Hair follicular keratinocyte (primary cell): ENCODE measurements around the gene EPRS1. TPM values are rescaled to one million over a fixed set of nuclear protein-coding genes. Genes with fewer than 3 reads are reported as not detected.

Source experiments
- total RNA-seq: library from RNA; depleted of rRNA; stranded (reverse); fragments of >200 nt; gene quantifications from 2 replicates; pipeline ENCODE4 v1.2.3, GENCODE V29; 2015

Gene EPRS1
- total RNA-seq = 80.5 and 95.1 TPM in 2 replicates

GRCh38 chr1:220046052-220046930 lies at the start of gene EPRS1:
TSS of gene EPRS1 (minus strand) at chr1:220046505. CDS start at chr1:220046388, 117 bp downstream.

DNA sequence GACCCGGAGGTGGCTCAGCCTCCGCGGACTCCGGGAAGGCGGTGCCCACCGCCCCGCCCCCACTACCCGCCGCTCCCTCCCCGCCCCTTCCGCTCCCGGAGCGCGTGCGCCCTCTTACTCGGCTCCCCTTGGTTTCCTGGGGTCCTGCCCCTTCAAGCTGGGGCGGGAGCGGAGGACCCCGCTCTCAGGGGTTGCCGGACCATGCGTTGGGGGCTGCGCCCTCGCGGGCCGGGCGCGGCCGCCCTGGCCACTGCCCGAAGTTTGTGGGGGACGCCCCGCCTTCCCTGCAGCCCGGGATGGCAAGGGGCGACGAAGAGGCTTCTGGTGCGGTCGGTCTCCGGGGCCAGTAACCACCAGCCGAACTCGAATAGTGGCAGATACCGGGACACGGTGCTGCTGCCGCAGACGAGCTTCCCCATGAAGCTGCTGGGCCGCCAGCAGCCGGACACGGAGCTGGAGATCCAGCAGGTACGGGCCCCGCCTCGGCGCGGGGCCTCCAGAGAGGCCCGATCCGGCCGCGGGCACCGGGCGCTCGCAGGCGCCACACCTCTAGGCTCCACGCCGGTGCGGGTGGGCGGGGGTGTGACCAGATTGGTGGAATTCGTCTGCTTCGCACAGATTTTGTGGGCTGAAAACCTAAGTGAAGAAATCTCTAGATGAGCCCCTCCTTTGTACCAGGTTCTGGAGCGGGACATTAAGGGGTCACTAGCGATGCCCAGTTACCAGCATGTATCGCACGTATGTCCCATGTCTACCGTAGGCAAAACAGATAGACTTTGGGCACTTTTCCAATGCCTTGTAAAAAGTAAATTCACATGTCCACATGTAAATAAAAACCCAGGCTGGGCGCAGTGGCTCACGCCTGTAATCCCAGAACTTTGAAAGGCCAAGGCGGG lies 48.0 kb upstream of the EPRS1 start, which contains the start of gene IARS2:
TSS of gene IARS2 (plus strand) at position 117 of the 896 bp plus-strand sequence. CDS start at position 202, 85 bp downstream.

DNA sequence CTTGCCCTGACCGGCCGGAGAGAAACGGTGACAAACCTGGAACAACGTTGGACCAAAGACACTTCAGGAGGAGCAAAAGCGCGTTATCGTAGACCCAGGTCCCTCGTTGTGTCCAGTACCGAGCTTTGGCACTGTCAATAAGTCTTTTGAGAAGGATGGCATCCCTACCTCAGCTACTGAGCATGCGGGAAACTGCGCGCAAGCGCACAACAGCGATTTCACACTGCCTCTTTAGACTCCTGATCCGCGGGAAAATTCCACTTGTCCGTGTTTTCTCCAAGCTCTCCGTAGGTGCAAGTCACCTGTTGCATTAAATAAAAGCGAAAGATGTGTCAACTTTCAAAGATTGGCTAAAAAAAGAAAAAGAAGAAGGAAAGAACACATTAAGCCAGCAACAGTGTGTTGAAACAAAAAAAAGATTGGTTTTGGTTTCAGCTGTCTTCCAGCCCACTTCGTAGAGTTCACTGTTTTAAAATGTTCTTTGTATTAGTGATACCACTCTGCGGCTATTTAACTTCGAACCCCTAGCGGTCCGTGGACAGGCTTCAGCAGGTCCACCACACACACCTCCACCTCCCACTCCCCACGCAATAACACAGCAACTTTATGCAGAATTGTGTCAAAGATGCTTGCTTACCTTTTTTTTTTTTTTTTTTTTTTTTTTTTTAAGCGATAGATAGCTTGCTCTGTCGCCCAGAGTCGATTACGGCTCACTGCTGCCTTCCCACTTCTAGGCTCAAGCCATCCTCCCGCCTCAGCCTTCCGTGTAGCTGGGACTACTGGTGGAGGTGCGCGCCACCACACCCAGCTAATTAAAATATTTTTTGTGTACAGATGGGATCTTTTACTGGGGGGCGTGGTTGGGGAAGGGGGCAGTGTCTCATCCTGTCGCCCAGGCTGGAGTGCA lies 43.6 kb upstream of the EPRS1 start, which contains the start of gene BPNT1:
TSS of gene BPNT1 (minus strand) at position 139 of the 907 bp plus-strand sequence. CDS start 9,942 bp downstream, outside the sequence.

Other genes starting within 250 kb of the EPRS1 start
- not detected in 2 replicates for gene SLC30A10, start 117.9 kb downstream of the EPRS1 start, total RNA-seq
- gene BPNT1, start 43.3 kb upstream of the EPRS1 start, total RNA-seq = 21.4 and 30.0 TPM in 2 replicates
- gene IARS2, start 47.6 kb upstream of the EPRS1 start, total RNA-seq = 88.2 TPM in 2 replicates
- 15.6 and 21.6 TPM in 2 replicates for gene RAB3GAP2, start 225.9 kb upstream of the EPRS1 start, total RNA-seq